Fibroblast of lung (primary cell): Measurements from ENCODE around the gene DNAL1. TPM values are rescaled to one million over a fixed set of nuclear protein-coding genes. Genes with fewer than 3 reads are reported as not detected.

Source experiments
- DNase-seq, 2 donors: peaks; one replicate each; pipeline versions ENCODE4 v3.0.0 to v3.0.0-alpha.2; 2010; ENCODE audit warnings: low read depth in 2 of 2
- H2AFZ ChIP-seq: 2 replicates; pipeline ENCODE4 v1.5.1; 2012; ENCODE audit warnings: low read length, control low read depth, inconsistent platforms
- H3K27ac ChIP-seq: 2 replicates; pipeline ENCODE4 v1.5.1; 2011; ENCODE audit warnings: low read length, control low read depth; ENCODE audit not compliant: insufficient read depth
- H3K27me3 ChIP-seq: 2 replicates; pipeline ENCODE4 v1.5.1; 2011; ENCODE audit warnings: mild to moderate bottlenecking, low read length; ENCODE audit not compliant: control insufficient read depth, insufficient read depth
- H3K36me3 ChIP-seq: 2 replicates; pipeline ENCODE4 v1.5.1; 2011; ENCODE audit warnings: low read length; ENCODE audit not compliant: control insufficient read depth, insufficient read depth
- H3K4me1 ChIP-seq: 2 replicates; pipeline ENCODE4 v1.5.1; 2011; ENCODE audit warnings: low read length; ENCODE audit not compliant: control insufficient read depth, insufficient read depth; ENCODE audit errors: extremely low read depth
- H3K4me2 ChIP-seq: 2 replicates; pipeline ENCODE4 v1.5.1; 2011; ENCODE audit warnings: low read length, control low read depth; ENCODE audit not compliant: insufficient read depth; ENCODE audit errors: extremely low read depth
- H3K4me3 ChIP-seq, 4 experiments: fragments of 200-600 bp in 1 of 4; sonication (generic) in 1 of 4; replicated peaks in 1 of 4; 2 replicates each; pipeline ENCODE4 v1.5.1; 2011 to 2016; ENCODE audit warnings: low read length in 4 of 4, low read depth in 3 of 4, mild to moderate bottlenecking in 3 of 4, control low read depth in 2 of 4, inconsistent platforms in 1 of 4, mixed read lengths in 1 of 4; ENCODE audit not compliant: insufficient read depth in 1 of 4; ENCODE audit errors: control extremely low read depth in 1 of 4
- H3K79me2 ChIP-seq: 2 replicates; pipeline ENCODE4 v1.5.1; 2012; ENCODE audit warnings: mild to moderate bottlenecking, low read length, inconsistent platforms; ENCODE audit not compliant: control insufficient read depth, insufficient read depth
- H3K9ac ChIP-seq: 2 replicates; pipeline ENCODE4 v1.5.1; 2011; ENCODE audit warnings: mild to moderate bottlenecking, low read length, control low read depth; ENCODE audit not compliant: insufficient read depth
- H3K9me3 ChIP-seq: 2 replicates; pipeline ENCODE4 v1.5.1; 2012; ENCODE audit warnings: low read depth, low read length; ENCODE audit not compliant: control insufficient read depth, insufficient read depth
- H4K20me1 ChIP-seq: 2 replicates; pipeline ENCODE4 v1.5.1; 2011; ENCODE audit warnings: low read length; ENCODE audit not compliant: control insufficient read depth, insufficient read depth; ENCODE audit errors: extremely low read depth
- CTCF ChIP-seq, 2 donors: IDR thresholded peaks in 1 of 2; conservative IDR thresholded peaks in 1 of 2; 1 replicate in 1 of 2; 2 replicates in 1 of 2; pipeline ENCODE4 v1.5.1; 2011 to 2012; ENCODE audit warnings: low read length in 2 of 2, control low read depth in 1 of 2, inconsistent platforms in 1 of 2, low read depth in 1 of 2, mild to moderate bottlenecking in 1 of 2
- EZH2 ChIP-seq: IDR thresholded peaks from 2 replicates; pipeline ENCODE4 v1.5.1; 2012; ENCODE audit warnings: low read length, control low read depth, mild to moderate bottlenecking; ENCODE audit errors: missing control alignments
- polyA plus RNA-seq, 2 donors: library from polyadenylated mRNA; depleted of rRNA in 1 of 2; stranded (reverse) in 1 of 2; unstranded in 1 of 2; fragments of >200 nt; gene quantifications; 2 replicates each; pipeline ENCODE4 v1.2.1, GENCODE V29; 2011 to 2012; ENCODE audit warnings: missing spikeins in 1 of 2
- total RNA-seq: library from RNA; depleted of rRNA; stranded (reverse); fragments of >200 nt; gene quantifications from 2 replicates; pipeline ENCODE4 v1.2.1, GENCODE V29; 2014

Gene DNAL1
- total and polyA plus RNA-seq, 2 donors (not counting 1 experiment from before 2014, with no cell fraction given), result 5.3 to 11.3 TPM

DNA sequence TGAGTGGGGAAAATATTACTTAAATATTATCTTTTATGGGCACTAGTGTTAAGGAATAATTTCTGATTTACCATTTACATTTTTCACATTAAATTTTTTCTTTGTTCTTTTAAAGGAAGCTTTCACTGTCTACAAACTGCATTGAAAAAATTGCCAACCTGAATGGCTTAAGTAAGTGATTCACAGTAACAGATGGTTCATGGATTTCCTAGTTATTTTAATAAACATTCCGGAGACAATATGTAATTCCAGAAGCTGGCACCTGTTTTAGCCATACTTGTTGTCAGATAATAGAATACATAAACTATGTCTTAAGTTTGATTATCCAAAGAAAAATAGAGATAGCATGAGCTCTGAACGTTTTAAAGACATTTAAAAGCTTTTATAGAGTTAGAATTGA is 17.1 kb downstream of the DNAL1 start:
- peak; percentile 3 to 65 for DNase-seq
- Histone ChIP-seq H3K4me2 (no peak overlapping the region), H3K36me3 (no peaks in the 10 kb centered on the region), H3K27me3 (no peaks in the 10 kb centered on the region), H3K4me1 (peaks cover 3% of the 10 kb centered on the region), H3K4me3 (no peak overlapping the region), H3K27ac (no peak overlapping the region), H4K20me1 (no peaks in the 10 kb centered on the region), H3K9ac (no peak overlapping the region), H2AFZ (no peak overlapping the region), H3K9me3 (no peaks in the 10 kb centered on the region), H3K79me2 (no peaks in the 10 kb centered on the region)
- no peak for TF ChIP-seq CTCF (conservative IDR thresholded peaks at IDR 0.05 in 1 of 2, IDR thresholded peaks at IDR 0.05 in 1 of 2; ENCODE audit: low read depth in 1 of 2, low read length in 2 of 2)
- TF ChIP-seq EZH2, result no peak

- TF ChIP-seq EZH2 (no peak), CTCF (conservative IDR thresholded peaks at IDR 0.05 in 1 of 2, IDR thresholded peaks at IDR 0.05 in 1 of 2; ENCODE audit: low read depth in 1 of 2, low read length in 2 of 2) (peak; percentile 64 to 80)
- Histone ChIP-seq H3K4me1 (peaks cover 3% of the 10 kb centered on the region), H3K36me3 (no peaks in the 10 kb centered on the region), H2AFZ (no peak overlapping the region), H3K9ac (no peak overlapping the region), H4K20me1 (no peaks in the 10 kb centered on the region), H3K27ac (no peak overlapping the region), H3K9me3 (no peaks in the 10 kb centered on the region), H3K4me2 (no peak overlapping the region), H3K27me3 (no peaks in the 10 kb centered on the region), H3K4me3 (no peak overlapping the region), H3K79me2 (no peaks in the 10 kb centered on the region)
- DNase-seq, result peak; percentile 94 to 95
These were observed 17.7 kb downstream of the DNAL1 start for GRCh38 chr14:73662487-73662943.

- H3K9ac ChIP-seq, result no peak overlapping the region
- no peaks in the 10 kb centered on the region for H4K20me1 ChIP-seq
- no peak overlapping the region for H3K27ac ChIP-seq
- no peak overlapping the region for H3K4me3 ChIP-seq
- DNase-seq, result peak in 1 of 2 donors; percentile 4
- no peaks in the 10 kb centered on the region for H3K36me3 ChIP-seq
- TF ChIP-seq EZH2 (no peak), CTCF (conservative IDR thresholded peaks at IDR 0.05 in 1 of 2, IDR thresholded peaks at IDR 0.05 in 1 of 2; ENCODE audit: low read depth in 1 of 2, low read length in 2 of 2) (no peak)
- no peaks in the 10 kb centered on the region for H3K9me3 ChIP-seq
- no peaks in the 10 kb centered on the region for H3K79me2 ChIP-seq
- H3K27me3 ChIP-seq, result no peaks in the 10 kb centered on the region
- peaks cover 3% of the 10 kb centered on the region for H3K4me1 ChIP-seq
- H3K4me2 ChIP-seq, result no peak overlapping the region
- H2AFZ ChIP-seq, result no peak overlapping the region
These were observed 18.9 kb downstream of the DNAL1 start for GRCh38 chr14:73663548-73664212.
